PFSK-1 (cell line): ENCODE results near the gene FCAMR.

Experiments
- POLR2AphosphoS5 ChIP-seq: IDR thresholded peaks from 2 replicates; pipeline ENCODE4 v1.6.1; 2012; ENCODE audit warnings: low read depth, mild to moderate bottlenecking, control low read depth, low read length, moderate library complexity
- REST ChIP-seq, 2 experiments: IDR thresholded peaks; 2 replicates each; pipeline versions ENCODE4 v1.6.1 to v1.8.0; 2011 to 2012; ENCODE audit warnings: low read depth in 2 of 2, low read length in 2 of 2, control low read depth in 1 of 2, inconsistent platforms in 1 of 2, mild to moderate bottlenecking in 1 of 2, moderate library complexity in 1 of 2; ENCODE audit not compliant: insufficient read depth in 1 of 2
- SIN3A ChIP-seq: IDR thresholded peaks from 2 replicates; pipeline ENCODE4 v1.6.1; 2012; ENCODE audit warnings: mild to moderate bottlenecking, low read length, moderate library complexity, borderline replicate concordance; ENCODE audit not compliant: insufficient read depth
- TAF1 ChIP-seq: IDR thresholded peaks from 2 replicates; pipeline ENCODE4 v1.6.1; 2012; ENCODE audit warnings: low read length, control low read depth, borderline replicate concordance; ENCODE audit not compliant: insufficient read depth

- TF ChIP-seq POLR2AphosphoS5: no peak
- TF ChIP-seq TAF1: no peak
- TF ChIP-seq REST (IDR thresholded peaks at IDR 0.05; ENCODE audit: insufficient read depth in 1 of 2, low read depth in 2 of 2, low read length in 2 of 2): no peak
- TF ChIP-seq SIN3A: no peak
Measured at GRCh38 chr1:206916000-206916709, 54.1 kb downstream of the FCAMR start.
